Esophagus squamous epithelium (tissue), 4 donors: ENCODE data around the gene C18orf63.

ENCODE experiments used
- CTCF ChIP-seq, 6 experiments: fragments of 450-650 bp in 4 of 6; fragments of 200-600 bp in 2 of 6; sonication (generic) in 2 of 6; IDR thresholded peaks; one replicate each; pipeline ENCODE4 v1.5.1; 2016 to 2019; ENCODE audit warnings: antibody characterized with exemption in 6 of 6, mild to moderate bottlenecking in 4 of 6, moderate library complexity in 4 of 6
- POLR2A ChIP-seq, 4 donors: fragments of 450-650 bp; IDR thresholded peaks; one replicate each; pipeline ENCODE4 v1.6.1; 2017; ENCODE audit warnings: antibody characterized with exemption in 4 of 4, mild to moderate bottlenecking in 4 of 4, moderate library complexity in 3 of 4

DNA sequence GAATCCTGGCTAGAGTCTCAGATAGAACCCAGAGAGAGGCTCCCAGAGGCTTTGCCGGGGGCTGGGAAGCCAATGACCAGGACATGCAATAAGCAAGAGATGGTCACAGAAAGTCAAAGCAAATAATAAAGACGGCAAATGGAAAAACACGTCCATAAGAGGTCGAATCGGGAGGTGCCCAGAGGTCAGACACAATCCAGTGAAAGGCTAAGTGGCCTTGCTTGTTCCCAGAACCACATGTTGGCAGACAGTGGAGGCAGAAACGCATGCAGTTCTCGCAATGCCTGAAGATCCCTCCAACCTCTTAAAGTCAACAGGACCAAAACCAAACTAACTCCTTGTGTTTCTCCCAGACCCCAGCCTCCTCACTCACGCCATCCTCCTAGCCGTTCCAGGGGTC is 26.9 kb upstream of the C18orf63 start:
- TF ChIP-seq POLR2A (IDR thresholded peaks at IDR 0.05) = no peak
- no peak for TF ChIP-seq CTCF (IDR thresholded peaks at IDR 0.05)
